Kidney epithelial cell (primary cell): Measurements from ENCODE around the gene CHL1. TPM values are rescaled to one million over a fixed set of nuclear protein-coding genes. Genes with fewer than 3 reads are reported as not detected.
A peak's percentile ranks its signal among the peaks of the same experiment; 100 is the strongest.

Experiments used
- DNase-seq: peaks from one replicate; pipeline ENCODE4 v3.0.0-alpha.2; 2010; ENCODE audit warnings: low read depth
- H3K27me3 ChIP-seq: 2 replicates; pipeline ENCODE4 v1.6.0; 2011; ENCODE audit warnings: low read length; ENCODE audit not compliant: control insufficient read depth, insufficient read depth
- H3K36me3 ChIP-seq: 2 replicates; pipeline ENCODE4 v1.5.1; 2011; ENCODE audit warnings: low read length; ENCODE audit not compliant: control insufficient read depth, insufficient read depth
- H3K4me3 ChIP-seq: 2 replicates; pipeline ENCODE4 v1.5.1; 2011; ENCODE audit warnings: low read depth, mild to moderate bottlenecking, control low read depth, low read length
- CTCF ChIP-seq: IDR thresholded peaks from 2 replicates; pipeline ENCODE4 v1.5.1; 2011; ENCODE audit warnings: mild to moderate bottlenecking, moderate library complexity, low read length, control low read depth, inconsistent platforms; ENCODE audit not compliant: insufficient read depth, poor library complexity, severe bottlenecking
- total RNA-seq: library from RNA; depleted of rRNA; stranded (reverse); fragments of >200 nt; gene quantifications from 2 replicates; pipeline ENCODE4 v1.2.3, GENCODE V29; 2015

Gene CHL1
- total RNA-seq, 1 donor from 2014 or later, result 0.33 TPM

- TF ChIP-seq CTCF, result no peak
- Histone ChIP-seq H3K36me3 (no peaks in the 10 kb centered on the region), H3K27me3 (peaks cover 33% of the 10 kb centered on the region), H3K4me3 (no peak overlapping the region)
- DNase-seq, result no peak
These were observed 897 bp upstream of the CHL1 start for GRCh38 chr3:195666-196065.

DNA sequence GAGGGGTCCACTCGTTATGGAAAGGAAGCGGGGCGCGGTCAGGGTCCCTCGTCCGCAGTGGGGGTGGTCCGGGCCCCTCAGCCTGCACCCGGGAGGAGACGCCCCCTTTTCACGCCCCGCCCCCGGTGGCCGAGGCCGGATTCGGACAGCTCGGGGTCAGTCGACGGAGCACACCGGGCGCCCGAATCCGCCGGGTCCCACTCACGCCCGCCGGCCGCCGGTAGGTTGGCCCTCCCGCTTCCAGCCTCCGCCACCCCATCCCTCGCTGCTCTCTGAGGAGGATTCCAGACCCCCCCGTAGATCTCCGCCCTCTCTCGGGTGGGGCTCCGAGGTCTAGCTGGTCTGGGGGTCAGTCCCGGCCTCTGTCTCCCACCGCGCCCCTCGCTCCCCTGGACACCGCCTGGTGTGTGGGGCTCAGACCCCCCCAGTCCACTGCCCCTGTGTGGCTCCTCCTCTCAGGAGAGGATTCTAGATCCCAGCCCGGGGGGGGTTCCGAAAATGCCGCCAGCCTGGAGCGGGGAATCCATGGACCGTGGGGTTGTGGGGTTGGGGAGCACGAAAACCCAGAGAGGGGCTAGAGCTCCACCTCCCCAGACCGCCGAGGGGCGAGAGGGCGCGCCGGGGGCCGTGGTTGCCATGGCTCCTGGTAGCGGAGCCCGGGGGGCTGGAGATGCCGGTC is 725 bp downstream of the CHL1 start:
- Histone ChIP-seq H3K27me3 (peaks cover 33% of the 10 kb centered on the region), H3K36me3 (no peaks in the 10 kb centered on the region), H3K4me3 (peak overlapping the region; percentile 45)
- no peak for DNase-seq
- no peak for TF ChIP-seq CTCF

DNA sequence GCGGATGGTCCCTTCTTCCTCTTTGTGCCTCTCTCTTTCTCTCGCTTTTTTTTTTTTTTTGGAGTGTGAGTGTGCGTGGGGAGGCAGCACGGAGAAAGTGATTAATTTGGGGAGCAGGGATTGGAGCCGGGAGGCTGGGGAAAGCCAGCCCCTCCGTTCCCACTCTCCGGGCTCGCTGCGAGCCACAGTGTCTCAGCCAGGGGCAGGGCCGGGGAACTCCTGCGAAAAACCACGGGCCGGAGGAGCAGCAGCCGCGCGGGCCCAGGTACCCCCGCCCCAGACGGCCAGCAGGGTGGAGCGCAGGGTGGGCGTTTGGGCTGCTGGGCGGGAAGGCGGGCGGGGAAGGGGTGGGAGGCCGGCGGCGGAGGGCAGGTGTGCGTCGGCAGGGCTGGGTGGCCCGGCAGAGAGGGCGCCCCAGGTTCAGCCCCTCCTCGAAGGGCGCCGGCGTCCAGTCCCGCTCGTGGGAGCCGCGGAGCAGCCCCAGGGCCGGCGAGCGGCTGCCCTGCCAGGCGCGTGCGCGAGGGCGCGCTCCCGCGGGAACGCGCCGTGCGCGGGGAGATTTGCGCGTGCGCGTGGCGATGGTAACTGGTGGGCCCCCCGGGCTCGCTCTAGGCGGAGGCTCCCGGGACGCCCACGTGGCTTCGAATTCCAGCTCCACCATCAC is 1.4 kb downstream of the CHL1 start:
- DNase-seq, result no peak
- Histone ChIP-seq H3K36me3 (no peaks in the 10 kb centered on the region), H3K4me3 (peak overlapping the region; percentile 45), H3K27me3 (peaks cover 33% of the 10 kb centered on the region)
- no peak for TF ChIP-seq CTCF

GRCh38 chr3:199835-200234 is 3.3 kb downstream of the CHL1 start:
- Histone ChIP-seq H3K4me3 (no peak overlapping the region), H3K36me3 (no peaks in the 10 kb centered on the region), H3K27me3 (peaks cover 26% of the 10 kb centered on the region)
- no peak for TF ChIP-seq CTCF
- DNase-seq, result no peak

DNA sequence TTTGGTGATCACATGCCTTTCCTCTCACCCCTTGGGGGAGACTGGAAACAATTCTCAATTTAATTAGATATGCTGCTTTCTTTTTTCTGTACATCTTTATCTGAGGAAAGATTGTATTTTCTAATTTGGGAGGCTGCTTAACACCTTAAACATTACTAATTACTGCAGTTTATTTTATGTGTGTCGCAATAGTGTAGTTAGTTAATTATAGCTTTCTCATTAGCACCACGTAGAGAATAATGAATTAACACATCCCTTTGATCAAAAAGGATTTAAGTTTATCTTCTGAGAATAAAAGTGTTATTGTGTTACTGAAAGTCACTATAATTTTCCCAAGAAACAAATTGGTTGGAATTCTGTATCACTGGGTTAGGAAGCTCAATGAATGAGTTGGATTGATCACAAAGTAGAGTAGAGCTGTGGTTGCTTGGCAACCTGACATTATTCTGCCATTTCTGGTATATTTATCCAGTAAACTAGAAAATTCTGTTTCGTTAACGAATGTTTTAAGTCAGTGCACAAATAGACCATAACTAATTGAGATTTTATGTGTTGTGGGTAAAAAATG is 4.3 kb downstream of the CHL1 start:
- DNase-seq, result no peak
- Histone ChIP-seq H3K27me3 (peaks cover 26% of the 10 kb centered on the region), H3K4me3 (no peak overlapping the region), H3K36me3 (no peaks in the 10 kb centered on the region)
- no peak for TF ChIP-seq CTCF
